HG03342 (cell line): Measurements from ENCODE around the gene PRPS1.
A peak's percentile ranks its signal among the peaks of the same experiment; 100 is the strongest.
"Not testable (repeated sequence)": the region's sequence is repeated elsewhere in the genome, so short reads cannot be mapped to it uniquely, and the experiment has no call there.

Experiments used
- ATAC-seq: cut with Tn5 transposase; IDR thresholded peaks from one replicate; pipeline ENCODE4 v1.9.1; 2021; ENCODE audit warnings: mild to moderate bottlenecking, moderate library complexity; ENCODE audit not compliant: unreplicated experiment

PRPS1 gene

DNA sequence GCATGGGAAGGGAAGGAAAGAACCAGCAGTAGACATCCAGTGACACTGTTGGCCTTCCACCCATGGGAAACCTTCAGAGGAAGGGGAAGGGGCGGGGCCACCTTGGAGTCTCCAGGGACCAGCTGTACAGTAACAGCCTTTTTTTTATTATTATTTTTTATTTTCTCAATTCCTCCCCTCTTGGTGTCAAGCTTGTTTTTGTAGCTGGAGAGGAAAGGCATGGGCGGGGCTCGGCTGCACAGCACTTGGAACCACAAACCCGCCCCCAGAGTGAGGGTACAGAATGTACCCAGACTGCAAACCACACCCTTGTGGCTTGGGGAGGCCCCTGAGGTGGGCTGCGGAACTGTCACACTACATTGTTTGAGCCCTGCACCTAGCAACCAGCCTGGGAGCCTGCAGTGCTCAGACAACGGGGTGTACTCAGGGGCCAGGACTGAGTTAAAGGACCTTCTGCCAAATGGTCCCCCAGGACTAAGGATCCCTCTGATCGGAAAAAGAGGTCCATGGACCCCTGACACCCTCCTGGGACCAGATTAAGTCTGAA lies 45.7 kb downstream of the PRPS1 start:
- peak; percentile 87 for ATAC-seq

DNA sequence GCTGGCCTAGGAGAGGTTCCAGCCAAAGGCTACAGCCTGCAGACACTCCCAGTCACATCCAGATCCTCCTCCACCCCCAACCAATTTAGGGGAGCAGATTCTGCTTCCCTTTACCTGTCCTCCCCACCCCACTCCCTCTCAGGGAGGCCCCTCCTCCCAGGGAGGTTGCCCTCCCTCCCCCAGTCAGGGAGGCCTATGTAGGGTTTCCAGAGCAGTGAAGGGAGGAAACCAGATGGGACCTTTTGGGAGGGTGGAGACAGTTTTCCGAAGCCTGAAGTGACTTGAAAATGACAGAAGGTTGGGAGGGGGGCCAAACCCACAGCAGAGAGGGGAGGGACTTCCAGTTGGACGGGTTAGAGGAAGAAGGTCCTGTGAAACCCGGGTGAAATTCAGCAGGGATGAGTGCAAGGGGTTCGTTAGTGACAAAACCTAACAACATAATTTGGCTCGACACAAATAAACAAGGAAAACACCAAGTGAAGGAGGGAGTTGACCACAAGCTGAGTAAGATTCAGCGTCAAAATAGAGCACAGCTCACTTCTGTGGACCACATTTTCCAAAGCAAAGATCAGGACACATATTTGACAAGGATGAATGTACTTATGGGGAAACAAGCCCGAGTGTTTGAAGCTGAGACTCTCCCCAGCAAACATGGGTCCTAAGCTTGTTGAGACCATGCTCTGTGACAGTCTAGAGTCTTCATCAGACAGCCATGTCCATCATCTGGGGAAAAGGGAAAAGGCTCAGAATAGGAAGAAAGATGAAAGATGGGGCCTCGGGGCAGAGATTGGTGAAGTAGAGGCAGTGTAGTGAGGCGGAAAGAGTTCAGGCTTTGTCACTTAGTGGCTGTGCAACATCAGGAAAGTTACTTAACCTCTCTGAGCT lies 46.4 kb downstream of the PRPS1 start:
- peak; percentile 17 for ATAC-seq

DNA sequence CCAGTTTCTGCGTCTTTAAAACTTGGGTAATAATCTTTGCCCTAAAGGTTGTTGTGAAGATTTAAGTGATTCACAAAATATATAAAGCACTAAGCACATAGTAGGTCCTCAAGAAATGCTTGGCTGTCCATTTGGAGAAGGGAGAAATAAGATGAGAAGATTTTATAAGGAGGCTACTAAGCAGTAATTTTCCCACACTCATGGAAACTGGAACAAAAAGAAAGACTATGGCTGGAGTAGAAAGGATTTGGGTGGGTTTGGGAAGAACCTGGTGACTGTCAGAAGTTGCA lies 47.0 kb downstream of the PRPS1 start:
- no peak for ATAC-seq

DNA sequence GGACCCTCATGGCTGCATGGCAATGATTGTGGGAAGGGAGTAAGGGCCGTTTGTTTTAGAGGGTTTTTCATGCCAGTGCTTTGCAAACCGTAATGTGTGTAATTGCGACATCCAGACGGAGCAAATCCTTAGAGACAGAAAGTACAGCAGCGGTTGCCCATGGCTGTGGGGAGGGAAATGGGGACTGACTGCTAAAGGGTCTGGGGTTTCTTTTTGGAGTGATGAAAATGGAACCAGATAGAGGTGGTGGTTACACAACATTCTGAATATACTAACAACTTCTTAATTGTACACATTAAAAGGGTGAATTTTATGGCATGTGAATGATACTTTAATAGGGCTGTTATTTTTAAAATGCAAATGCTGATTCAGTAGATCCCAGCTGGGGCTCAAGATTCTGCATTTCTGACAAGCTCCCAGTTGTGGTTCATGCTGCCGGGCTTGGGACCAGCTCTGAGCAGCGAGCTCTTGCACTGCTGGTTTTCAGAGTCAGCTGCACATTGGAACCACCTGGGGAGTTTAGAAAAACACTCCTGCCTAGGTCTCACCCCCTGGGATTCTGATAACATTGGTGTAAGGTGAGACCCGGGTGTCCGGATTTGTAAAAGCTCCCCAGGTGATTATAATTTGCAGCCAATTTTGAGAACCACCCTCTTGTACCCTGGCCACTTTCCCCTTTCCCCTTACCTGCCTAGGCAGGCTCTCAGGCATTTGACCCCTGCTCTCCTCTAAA lies 47.7 kb downstream of the PRPS1 start:
- ATAC-seq, result no peak

DNA sequence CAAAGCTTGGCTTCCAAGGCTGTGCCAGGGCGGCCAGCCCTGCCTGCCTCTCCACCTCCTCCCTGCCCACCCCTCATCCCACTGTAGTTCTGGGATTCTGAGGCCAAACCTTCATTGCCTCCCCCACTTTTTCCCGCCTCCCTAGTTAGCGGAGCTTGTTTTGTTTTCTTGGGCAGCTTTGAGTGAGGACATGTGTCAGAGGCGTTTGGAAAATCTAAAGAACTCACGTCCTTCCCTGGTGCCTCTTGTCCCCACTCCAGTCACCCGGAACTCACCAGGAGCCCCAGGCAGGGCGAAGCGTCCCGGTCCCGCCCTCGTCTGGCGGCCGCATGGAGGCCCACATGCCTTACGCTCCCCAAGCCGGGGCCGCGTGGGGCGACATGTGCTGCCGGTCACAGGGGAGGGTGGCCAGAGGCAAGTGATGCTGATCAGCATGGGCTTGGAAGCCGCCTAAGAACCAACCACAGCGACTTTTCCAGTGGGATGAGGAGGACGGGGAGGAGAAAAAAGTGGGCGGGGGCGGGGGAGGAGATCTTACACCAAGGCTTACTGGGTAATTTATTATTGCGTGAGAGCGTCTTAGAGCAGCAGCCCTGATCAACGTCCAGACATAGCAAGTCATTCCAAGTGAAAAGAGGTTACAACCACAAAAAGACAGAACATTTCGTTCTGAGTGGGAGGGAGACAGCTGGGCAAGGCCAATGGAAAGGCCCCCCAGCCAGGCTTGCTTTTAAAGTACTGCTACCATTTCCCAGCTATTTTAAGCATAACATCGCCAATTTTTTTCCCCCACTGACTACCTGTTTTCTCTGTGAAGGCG lies 48.5 kb downstream of the PRPS1 start:
- no peak for ATAC-seq

DNA sequence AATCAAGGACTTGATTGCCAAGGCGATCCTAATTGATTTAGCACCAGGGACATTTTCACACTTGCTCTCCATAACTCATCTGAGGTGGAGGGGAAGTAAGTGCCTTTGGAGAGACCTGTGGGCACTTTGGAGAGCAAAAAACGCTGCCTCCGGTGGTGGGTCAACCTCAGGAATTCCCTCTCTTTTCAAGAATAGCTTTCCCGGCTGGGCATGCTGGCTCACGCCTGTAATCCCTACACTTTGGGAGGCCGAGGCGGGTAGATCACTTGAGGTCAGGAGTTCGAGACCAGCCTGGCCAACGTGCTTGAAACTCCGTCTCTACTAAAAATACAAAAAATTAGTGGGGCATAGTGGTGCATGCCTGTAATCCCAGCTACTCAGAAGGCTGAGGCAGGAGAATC lies 49.2 kb downstream of the PRPS1 start:
- ATAC-seq, result no peak

DNA sequence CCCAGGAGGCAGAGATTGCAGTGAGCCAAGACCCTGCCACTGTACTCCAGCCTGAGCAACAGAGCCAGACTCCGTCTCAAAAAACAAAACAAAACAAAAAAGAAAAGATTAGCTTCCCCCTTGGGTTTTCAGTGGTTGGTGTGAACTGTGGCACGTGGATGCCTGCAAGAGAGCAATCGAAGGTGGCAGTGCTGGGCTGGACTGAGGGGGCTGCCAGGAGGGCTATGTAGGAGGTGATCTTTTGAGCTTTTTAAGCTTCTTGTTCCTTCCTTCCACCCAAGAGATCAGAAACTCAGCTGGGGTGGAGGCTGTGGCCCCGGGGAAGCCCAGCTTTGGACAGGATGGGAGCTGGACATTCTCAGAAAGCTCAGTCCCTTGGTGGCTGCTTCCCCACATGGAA lies 49.6 kb downstream of the PRPS1 start:
- no peak for ATAC-seq

DNA sequence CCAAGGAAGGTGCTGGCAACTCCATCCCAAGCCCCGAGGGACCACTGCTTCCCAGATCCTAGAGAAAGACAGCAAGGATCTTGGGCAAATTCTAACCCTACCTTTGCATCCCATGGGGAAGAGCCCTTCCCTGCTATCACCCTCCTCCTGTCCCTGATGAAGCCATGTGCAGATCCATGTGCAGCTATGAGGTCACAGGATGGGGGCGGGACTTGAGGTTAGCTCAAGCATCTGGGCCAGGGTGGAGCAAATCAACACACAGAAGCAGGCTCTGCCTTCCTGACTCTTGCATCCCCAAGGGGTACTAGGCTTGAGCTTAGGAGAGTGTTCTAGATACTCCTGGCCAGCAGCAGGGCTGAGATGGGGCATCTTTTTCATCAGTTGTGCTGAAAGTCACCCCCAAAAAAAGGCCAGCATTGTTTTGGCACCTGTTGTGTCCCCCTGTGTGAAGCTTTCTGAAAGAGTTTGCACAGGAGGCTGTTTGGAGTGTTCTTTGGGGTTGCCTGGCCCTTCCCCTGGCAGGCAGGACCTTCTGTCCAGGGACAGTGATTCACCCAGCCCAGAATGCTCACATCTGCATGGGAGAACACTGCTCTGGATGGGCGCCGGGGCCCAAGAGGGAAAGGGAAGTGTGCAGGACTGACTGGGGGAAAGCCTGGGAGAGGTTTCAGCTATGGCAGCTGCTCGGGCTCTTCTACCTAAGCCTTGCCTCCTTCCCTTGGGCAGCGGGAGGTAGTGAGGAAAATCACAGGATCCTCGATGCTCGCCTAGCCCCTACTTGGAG lies 50.8 kb downstream of the PRPS1 start:
- ATAC-seq, result no peak

DNA sequence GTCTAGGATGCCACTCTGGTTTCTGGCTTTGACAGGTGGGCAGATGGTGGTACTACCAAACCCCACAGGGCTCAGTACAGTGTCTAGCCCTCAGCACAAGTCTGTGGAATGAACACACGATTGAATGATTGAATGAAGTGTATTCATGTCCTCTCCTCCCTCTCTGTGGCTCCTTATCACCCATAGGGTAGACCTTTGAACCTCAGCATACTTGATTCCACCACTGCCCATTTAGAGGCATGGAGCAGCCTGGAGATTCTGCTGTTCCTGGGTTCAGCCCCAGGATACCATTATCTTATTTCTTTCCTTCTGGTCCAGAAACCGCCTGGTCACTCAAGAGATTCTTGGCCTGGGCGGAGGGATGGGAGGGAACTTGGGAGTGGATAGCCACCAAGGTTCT lies 53.9 kb downstream of the PRPS1 start:
- no peak for ATAC-seq

DNA sequence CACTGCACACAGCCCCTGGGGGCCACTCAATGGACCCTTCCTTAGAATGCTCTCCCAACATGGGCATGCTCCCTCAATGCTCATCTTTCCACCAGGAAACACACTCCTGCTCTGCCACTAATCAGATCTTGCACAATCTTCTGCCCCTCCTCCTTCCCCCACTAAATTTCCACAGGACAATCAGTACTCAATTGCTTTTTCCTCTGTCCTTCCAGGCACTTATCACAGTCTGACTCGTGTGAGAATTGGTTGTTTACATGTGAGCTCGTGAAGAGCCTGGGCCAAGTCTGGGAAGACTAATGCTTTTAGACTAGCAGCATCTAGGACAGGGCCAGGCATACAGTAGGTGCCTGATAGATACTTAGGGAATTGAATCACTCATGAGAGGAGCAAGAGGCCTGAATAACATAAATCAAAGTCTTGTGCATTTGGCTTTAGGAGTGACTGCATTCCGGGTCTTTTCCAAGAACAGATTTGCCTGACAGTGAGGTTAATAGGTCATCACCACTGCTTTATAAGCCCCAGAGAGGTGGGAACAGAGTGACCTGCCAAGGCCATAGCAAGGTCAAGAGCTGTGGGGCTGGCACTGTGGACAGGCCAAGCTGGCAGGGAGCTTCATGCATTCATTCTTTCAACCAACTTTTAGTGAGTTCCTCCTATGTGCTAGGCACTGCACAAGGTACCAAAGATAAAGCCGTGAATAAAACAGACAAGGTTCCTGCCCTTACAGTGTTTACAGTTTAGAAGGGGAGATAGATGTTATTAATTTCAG lies 55.0 kb downstream of the PRPS1 start:
- ATAC-seq, result no peak

DNA sequence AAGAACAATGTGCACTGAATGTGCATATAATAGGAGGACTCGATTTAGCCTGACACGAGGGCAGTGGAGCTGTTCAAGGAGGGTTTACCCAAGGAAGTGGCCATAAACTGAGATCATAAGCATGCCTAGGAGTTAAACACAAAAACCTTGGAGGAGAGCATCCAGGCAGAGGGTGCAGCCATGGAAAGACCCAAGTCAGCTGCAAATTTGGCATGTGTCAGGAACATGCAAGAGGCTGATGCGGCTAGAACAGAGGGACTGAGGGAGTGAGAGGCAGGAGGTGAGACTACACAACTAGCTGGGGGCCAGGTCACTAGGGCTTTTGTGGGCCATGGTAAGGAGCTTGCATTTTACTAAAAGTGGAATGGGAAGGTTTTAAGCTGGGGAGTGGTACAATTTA lies 55.6 kb downstream of the PRPS1 start:
- no peak for ATAC-seq

DNA sequence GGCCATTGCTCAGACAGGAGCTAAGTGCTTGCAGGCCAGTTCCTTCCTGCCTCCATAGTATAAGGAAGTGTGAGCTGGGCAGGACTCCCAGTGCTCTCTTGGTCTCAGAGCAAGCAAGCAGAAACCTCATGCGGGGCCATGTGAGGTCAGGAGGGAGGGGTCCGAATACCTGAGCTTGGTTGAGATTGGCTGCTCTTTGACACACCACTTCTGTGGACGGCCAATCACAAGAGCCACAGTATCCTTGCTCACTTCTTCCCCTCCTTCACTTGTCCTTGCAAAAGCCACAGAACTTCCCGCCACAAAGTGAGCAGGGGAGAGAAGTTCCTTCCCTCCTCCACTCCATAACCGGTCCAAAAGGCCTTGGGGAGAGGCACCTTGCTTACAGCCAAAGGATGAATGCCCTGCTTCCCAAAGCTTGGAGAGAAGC lies 56.7 kb downstream of the PRPS1 start:
- peak; percentile 88 for ATAC-seq

DNA sequence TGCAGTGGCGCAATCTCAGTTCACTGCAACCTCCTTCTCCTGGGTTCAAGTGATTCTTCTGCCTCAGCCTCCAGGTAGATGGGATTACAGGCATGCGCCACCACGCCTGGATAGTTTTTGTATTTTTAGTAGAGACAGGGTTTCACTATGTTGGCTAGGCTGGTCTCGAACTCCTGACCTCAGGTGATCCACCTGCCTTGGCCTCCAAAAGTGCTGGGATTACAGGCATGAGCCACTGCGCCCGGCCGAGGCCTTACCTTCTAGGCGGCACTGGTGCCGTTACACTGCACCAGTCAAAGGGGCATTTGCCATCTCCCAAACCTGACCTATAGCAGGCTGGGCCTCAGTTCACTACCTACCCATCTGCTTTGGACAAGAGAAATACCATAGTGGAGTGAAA lies 57.3 kb downstream of the PRPS1 start:
- ATAC-seq, result not testable (repeated sequence)

DNA sequence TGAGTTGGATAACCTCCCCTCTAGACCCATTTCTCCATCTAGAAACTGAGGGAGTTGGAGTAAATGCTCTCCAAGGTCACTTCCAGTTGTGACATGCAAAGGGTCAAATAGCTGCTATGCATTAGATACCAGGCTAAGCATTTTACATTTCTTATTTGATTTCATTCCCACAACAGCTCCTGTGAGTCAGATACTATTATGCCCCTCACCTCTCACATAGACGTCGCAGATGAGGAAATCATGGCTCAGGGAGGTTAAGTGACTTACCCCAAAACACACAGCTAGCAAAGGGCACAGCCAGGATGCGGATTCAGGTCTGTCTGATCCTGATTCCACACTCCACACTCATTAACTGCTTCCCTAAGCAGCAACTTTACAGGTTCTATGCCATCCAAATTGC lies 57.7 kb downstream of the PRPS1 start:
- no peak for ATAC-seq

DNA sequence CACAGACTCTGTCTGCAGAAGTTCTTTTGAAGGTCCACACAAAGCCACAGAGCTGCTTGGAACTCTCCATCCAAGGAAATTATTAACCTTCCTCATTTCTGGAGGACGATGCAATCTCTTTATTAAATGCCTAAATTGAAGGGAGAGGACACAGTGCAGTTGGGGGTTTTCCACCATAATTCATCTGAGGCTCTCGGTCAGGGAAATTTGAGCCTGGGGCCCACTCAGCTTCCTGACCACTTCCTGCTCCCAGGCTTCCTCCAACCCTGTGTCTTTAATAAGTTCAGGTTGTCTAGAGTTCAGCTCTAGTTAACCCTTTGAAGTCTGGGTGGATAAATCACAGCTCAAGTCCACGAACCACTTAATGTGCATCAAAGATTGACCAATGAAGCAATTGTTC lies 58.5 kb downstream of the PRPS1 start:
- ATAC-seq, result no peak

DNA sequence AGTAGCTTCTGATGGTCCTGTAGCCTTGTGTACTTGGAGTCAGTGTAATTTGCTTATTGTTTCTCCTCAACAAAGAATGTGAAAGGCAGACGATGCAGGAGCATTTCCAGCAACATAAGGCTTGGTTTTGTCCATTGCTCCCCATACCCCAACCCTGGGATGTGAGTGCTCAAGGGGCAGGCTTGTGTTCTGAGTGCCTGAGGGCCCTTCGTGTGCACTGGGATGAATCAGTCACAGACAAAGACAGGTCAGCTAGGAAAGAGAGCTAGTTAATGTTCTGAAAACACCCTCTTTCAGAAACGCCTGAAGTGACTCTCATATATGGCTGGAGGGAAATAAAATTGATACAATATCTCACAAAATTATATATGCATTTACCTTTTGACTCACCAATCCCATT lies 59.1 kb downstream of the PRPS1 start:
- no peak for ATAC-seq

DNA sequence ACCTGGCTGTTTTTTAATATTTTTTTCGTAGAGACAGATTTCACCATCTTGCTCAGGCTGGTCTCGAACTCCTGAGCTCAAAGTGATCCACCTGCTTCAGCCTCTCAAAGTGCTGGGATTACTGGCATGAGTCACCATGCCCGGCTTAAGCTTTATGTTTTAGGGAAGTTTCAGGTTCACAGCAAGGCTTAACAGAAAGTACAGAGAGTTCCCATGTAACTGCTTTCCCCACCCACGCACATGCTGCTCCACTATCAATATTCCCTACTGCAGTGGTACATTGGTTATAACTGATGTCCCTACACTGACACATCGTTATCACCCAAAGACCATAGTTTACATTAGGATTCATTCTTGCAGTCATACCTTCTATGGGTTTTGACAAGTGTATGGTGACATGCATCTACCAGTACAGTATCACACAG lies 62.7 kb downstream of the PRPS1 start:
- ATAC-seq, result no peak

DNA sequence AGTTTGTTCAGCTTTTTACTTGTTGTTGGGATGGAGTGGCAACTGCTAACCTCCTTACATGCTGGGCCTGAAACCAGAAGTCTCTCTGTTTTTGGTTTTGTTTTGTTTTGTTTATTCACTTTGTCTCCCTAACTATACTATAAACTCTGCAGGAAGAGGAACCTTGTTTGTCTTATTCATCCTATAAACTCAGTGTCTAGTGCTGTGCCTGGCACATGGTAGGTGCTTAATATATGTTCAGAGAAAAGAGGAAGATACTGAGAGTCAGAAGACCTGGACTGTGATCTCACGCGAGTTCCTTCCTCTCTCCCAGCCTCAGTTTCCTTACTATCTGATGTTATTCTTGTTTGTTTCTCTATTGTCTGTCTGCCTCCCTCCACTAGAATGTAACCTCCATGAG lies 71.3 kb downstream of the PRPS1 start:
- no peak for ATAC-seq

DNA sequence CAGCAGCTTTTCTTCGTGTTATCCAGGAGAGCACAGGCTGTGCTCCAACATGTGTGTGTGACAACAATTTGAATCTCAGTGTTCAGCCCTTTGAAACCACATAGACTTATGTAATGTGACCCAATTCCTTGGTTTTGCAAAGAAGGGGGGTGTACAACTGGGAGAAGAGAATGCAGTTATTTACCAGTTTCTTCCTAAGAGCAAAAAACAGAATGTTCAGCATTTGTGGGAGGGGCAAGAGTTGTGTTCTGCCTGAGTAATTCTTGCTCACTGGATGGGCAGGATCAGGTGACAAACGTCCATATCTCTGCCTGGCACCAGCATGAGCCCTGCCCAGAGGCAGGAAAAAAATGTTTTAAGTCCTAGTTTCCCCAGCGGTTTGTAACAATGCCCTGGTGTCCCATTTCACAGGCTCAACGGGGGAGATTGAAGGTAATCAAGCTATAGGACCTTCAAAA lies 72.0 kb downstream of the PRPS1 start:
- ATAC-seq, result no peak
